WERI-Rb-1 (cell line): ENCODE results near the gene FAT1.

Source experiments
- DNase-seq: peaks from one replicate; pipeline ENCODE4 v3.0.0-alpha.2; 2020
- H3K27ac ChIP-seq: fragments of 250-450 bp; sonication (Bioruptor Pico); 2 replicates; pipeline ENCODE4 v1.5.1; 2020; ENCODE audit warnings: mild to moderate bottlenecking, moderate library complexity
- H3K27me3 ChIP-seq: fragments of 250-450 bp; sonication (Bioruptor Pico); 2 replicates; pipeline ENCODE4 v1.5.1; 2021; ENCODE audit warnings: mild to moderate bottlenecking, low read depth, moderate library complexity; ENCODE audit not compliant: insufficient read depth, severe bottlenecking
- H3K36me3 ChIP-seq: fragments of 250-450 bp; sonication (Bioruptor Pico); 2 replicates; pipeline ENCODE4 v1.5.1; 2020; ENCODE audit warnings: mild to moderate bottlenecking, moderate library complexity
- H3K4me3 ChIP-seq: 2 replicates; pipeline ENCODE4 v1.5.1; 2011; ENCODE audit warnings: low read depth, mild to moderate bottlenecking, control low read depth, low read length
- H3K9me3 ChIP-seq: fragments of 250-450 bp; sonication (Bioruptor Pico); 2 replicates; pipeline ENCODE4 v1.5.1; 2021; ENCODE audit warnings: mild to moderate bottlenecking, moderate library complexity; ENCODE audit not compliant: severe bottlenecking
- TF ChIP-seq, protein P1 (sequence below): IDR thresholded peaks from 2 replicates; pipeline ENCODE4 v1.5.1; 2011; ENCODE audit warnings: low read depth, mild to moderate bottlenecking, control low read depth, inconsistent platforms, low read length

The FAT1 gene

DNA sequence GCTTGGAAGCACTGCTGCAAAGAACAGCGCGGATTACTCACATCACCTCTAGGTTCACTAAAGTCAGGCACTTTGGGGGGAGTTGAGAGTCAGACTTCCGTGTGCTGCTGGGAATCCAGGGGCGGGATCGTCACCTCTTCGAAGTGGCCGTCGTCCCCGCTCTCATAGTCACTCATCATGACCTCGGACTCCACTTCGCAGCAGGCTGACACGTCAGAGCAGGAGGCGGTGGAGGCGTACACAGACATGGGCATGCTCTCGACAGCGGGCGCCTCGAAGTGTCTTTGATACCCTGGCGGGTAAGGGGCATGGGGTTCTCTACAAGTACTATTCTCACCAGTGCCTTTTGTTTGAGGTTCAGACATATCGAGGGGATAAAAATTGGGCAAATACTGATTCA lies 135.2 kb downstream of the FAT1 start:
- Histone ChIP-seq H3K27me3 (peaks cover 95% of the 10 kb centered on the region), H3K27ac (no peak overlapping the region), H3K36me3 (no peaks in the 10 kb centered on the region)

GRCh38 chr4:186587416-186588018 lies 136.1 kb downstream of the FAT1 start:
- no peak overlapping the region for H3K4me3 ChIP-seq
- TF ChIP-seq, protein P1, sequence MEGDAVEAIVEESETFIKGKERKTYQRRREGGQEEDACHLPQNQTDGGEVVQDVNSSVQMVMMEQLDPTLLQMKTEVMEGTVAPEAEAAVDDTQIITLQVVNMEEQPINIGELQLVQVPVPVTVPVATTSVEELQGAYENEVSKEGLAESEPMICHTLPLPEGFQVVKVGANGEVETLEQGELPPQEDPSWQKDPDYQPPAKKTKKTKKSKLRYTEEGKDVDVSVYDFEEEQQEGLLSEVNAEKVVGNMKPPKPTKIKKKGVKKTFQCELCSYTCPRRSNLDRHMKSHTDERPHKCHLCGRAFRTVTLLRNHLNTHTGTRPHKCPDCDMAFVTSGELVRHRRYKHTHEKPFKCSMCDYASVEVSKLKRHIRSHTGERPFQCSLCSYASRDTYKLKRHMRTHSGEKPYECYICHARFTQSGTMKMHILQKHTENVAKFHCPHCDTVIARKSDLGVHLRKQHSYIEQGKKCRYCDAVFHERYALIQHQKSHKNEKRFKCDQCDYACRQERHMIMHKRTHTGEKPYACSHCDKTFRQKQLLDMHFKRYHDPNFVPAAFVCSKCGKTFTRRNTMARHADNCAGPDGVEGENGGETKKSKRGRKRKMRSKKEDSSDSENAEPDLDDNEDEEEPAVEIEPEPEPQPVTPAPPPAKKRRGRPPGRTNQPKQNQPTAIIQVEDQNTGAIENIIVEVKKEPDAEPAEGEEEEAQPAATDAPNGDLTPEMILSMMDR = peak; percentile 70
- no peaks in the 10 kb centered on the region for H3K9me3 ChIP-seq
- no peak overlapping the region for H3K27ac ChIP-seq
- peaks cover 95% of the 10 kb centered on the region for H3K27me3 ChIP-seq
- peak; percentile 54 for DNase-seq
- H3K36me3 ChIP-seq = no peaks in the 10 kb centered on the region

More for the DNA sequence above, 135.2 kb downstream of the FAT1 start:
- no peak for DNase-seq
- Histone ChIP-seq H3K4me3 (no peak overlapping the region), H3K9me3 (peaks cover 2% of the 10 kb centered on the region)
- TF ChIP-seq, protein P1 = no peak

DNA sequence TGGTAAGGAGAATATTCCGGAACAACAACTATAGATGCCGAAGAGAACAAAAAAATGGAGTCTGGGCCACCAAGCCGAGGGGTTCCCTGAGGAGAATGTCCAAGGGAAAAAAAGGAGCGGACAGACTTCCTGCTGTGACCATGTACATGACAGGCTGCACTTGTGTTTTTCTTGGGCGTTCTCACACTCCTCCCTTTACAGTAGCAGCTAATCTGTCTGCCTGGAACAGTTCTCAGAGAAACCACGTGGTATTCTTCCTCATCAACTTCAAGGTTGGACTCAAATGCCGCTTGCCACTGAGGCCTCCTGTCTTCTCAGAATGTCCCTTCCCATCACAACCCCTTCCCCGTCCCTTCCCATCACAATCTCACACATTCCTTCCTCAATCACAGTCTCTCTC lies 137.5 kb downstream of the FAT1 start:
- DNase-seq = no peak
- no peak overlapping the region for H3K4me3 ChIP-seq
- H3K36me3 ChIP-seq = no peaks in the 10 kb centered on the region
- H3K27me3 ChIP-seq = peaks cover 86% of the 10 kb centered on the region
- no peaks in the 10 kb centered on the region for H3K9me3 ChIP-seq
- H3K27ac ChIP-seq = no peak overlapping the region
- TF ChIP-seq, protein P1 = no peak

- Histone ChIP-seq H3K36me3 (no peaks in the 10 kb centered on the region), H3K27ac (no peak overlapping the region), H3K4me3 (no peak overlapping the region), H3K27me3 (peaks cover 85% of the 10 kb centered on the region), H3K9me3 (no peaks in the 10 kb centered on the region)
- TF ChIP-seq, protein P1 = no peak
- DNase-seq = no peak
These were observed 138.7 kb downstream of the FAT1 start for GRCh38 chr4:186584912-186585311.

GRCh38 chr4:186581421-186581820 lies 142.2 kb downstream of the FAT1 start:
- Histone ChIP-seq H3K27ac (no peak overlapping the region), H3K27me3 (peaks cover 88% of the 10 kb centered on the region), H3K9me3 (no peaks in the 10 kb centered on the region), H3K36me3 (no peaks in the 10 kb centered on the region), H3K4me3 (no peak overlapping the region)
- DNase-seq = no peak
- TF ChIP-seq, protein P1 = no peak

DNA sequence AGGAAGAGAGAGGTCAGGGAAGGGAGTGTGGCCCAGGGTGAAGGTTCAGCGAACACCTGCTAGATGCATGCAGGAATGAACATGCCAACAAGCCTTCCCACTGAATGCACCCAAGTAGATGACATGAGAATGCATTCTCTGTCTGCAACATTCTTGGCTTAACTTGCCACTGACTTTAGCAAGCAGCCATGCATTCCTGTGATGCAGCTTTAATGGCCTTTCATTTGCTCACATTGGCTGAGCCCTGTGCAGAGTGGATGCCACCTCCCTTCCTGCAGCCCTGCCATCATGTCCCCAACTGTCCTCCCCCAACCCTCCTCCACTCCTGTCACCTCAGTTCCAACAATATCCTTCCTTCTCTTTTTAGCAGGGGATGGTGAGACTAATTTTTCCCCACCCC lies 143.0 kb downstream of the FAT1 start:
- no peak overlapping the region for H3K27ac ChIP-seq
- peaks cover 88% of the 10 kb centered on the region for H3K27me3 ChIP-seq
- no peak overlapping the region for H3K4me3 ChIP-seq
- no peak for DNase-seq
- TF ChIP-seq, protein P1 = no peak
- no peaks in the 10 kb centered on the region for H3K9me3 ChIP-seq
- H3K36me3 ChIP-seq = no peaks in the 10 kb centered on the region
